HG02642 (cell line): ENCODE results near the gene CCDC88C.

ENCODE experiments used
- ATAC-seq: cut with Tn5 transposase; IDR thresholded peaks from one replicate; pipeline ENCODE4 v1.9.1; 2021; ENCODE audit warnings: mild to moderate bottlenecking; ENCODE audit not compliant: unreplicated experiment, poor library complexity

Gene CCDC88C

GRCh38 chr14:91399868-91400640 is 17.6 kb downstream of the CCDC88C start:
- peak; percentile 52 for ATAC-seq

GRCh38 chr14:91398707-91399106 is 18.9 kb downstream of the CCDC88C start:
- ATAC-seq = no peak

- ATAC-seq = no peak
Observed at GRCh38 chr14:91397965-91398591, 19.5 kb downstream of the CCDC88C start.

- peak; percentile 71 for ATAC-seq
Observed at GRCh38 chr14:91396959-91397815, 20.4 kb downstream of the CCDC88C start.

- ATAC-seq = no peak
Observed at GRCh38 chr14:91396013-91396660, 21.5 kb downstream of the CCDC88C start.

- ATAC-seq = no peak
Observed at GRCh38 chr14:91395466-91395865, 22.2 kb downstream of the CCDC88C start.

- ATAC-seq = no peak
Observed at GRCh38 chr14:91394105-91395081, 23.2 kb downstream of the CCDC88C start.

- no peak for ATAC-seq
Observed at GRCh38 chr14:91392623-91393303, 24.9 kb downstream of the CCDC88C start.

GRCh38 chr14:91390165-91390778 is 27.3 kb downstream of the CCDC88C start:
- no peak for ATAC-seq

- no peak for ATAC-seq
Observed at GRCh38 chr14:91389150-91389549, 28.5 kb downstream of the CCDC88C start.

GRCh38 chr14:91388551-91388975 is 29.1 kb downstream of the CCDC88C start:
- peak; percentile 58 for ATAC-seq

- no peak for ATAC-seq
Observed at GRCh38 chr14:91387951-91388381, 29.7 kb downstream of the CCDC88C start.

- ATAC-seq = no peak
Observed at GRCh38 chr14:91387169-91387835, 30.3 kb downstream of the CCDC88C start.

GRCh38 chr14:91385697-91386096 is 31.9 kb downstream of the CCDC88C start:
- no peak for ATAC-seq

GRCh38 chr14:91385224-91385623 is 32.4 kb downstream of the CCDC88C start:
- no peak for ATAC-seq

- no peak for ATAC-seq
Observed at GRCh38 chr14:91383439-91383838, 34.2 kb downstream of the CCDC88C start.

GRCh38 chr14:91381801-91382670 is 35.6 kb downstream of the CCDC88C start:
- ATAC-seq = no peak
